DMS 273 (cell line): Measurements from ENCODE around the gene RGMA.
"Not testable (repeated sequence)": the region's sequence is repeated elsewhere in the genome, so short reads cannot be mapped to it uniquely, and the experiment has no call there.

Source experiments
- DNase-seq: peaks from one replicate; lab custom pipeline; 2025; ENCODE audit not compliant: unreplicated experiment; lab: John Stamatoyannopoulos, UW

RGMA gene

GRCh38 chr15:93035953-93036810 is 52.8 kb downstream of the RGMA start:
- peak; percentile 60 for DNase-seq

- no peak for DNase-seq
These were observed 53.7 kb downstream of the RGMA start for GRCh38 chr15:93035092-93035915.

- no peak for DNase-seq
These were observed 54.5 kb downstream of the RGMA start for GRCh38 chr15:93034512-93034911.

- no peak for DNase-seq
These were observed 55.5 kb downstream of the RGMA start for GRCh38 chr15:93033434-93034045.

GRCh38 chr15:93032515-93033206 is 56.4 kb downstream of the RGMA start:
- not testable (repeated sequence) for DNase-seq

- not testable (repeated sequence) for DNase-seq
These were observed 57.2 kb downstream of the RGMA start for GRCh38 chr15:93031557-93032384.

GRCh38 chr15:93031103-93031464 is 57.9 kb downstream of the RGMA start:
- no peak for DNase-seq

- DNase-seq = peak; percentile 80
These were observed 58.4 kb downstream of the RGMA start for GRCh38 chr15:93030430-93031102.

- no peak for DNase-seq
These were observed 59.1 kb downstream of the RGMA start for GRCh38 chr15:93029836-93030429.

- no peak for DNase-seq
These were observed 59.7 kb downstream of the RGMA start for GRCh38 chr15:93029214-93029835.

- DNase-seq = peak; percentile 53
These were observed 60.3 kb downstream of the RGMA start for GRCh38 chr15:93028632-93029213.

- peak; percentile 56 for DNase-seq
These were observed 60.8 kb downstream of the RGMA start for GRCh38 chr15:93028111-93028631.

GRCh38 chr15:93027413-93027812 is 61.6 kb downstream of the RGMA start:
- peak; percentile 51 for DNase-seq

GRCh38 chr15:93026380-93026817 is 62.6 kb downstream of the RGMA start:
- no peak for DNase-seq

GRCh38 chr15:93025625-93025982 is 63.4 kb downstream of the RGMA start:
- no peak for DNase-seq

- DNase-seq = no peak
These were observed 64.0 kb downstream of the RGMA start for GRCh38 chr15:93024716-93025624.

- DNase-seq = no peak
These were observed 64.7 kb downstream of the RGMA start for GRCh38 chr15:93024293-93024692.
